Stimulated activated CD4-positive, alpha-beta T cell treated with anti-CD3 and anti-CD28 coated beads, Interleukin-2, amount 100 ng/mL, for 48 hours (primary cell): Measurements from ENCODE around the gene TESK1.
"Not testable (repeated sequence)": the region's sequence is repeated elsewhere in the genome, so short reads cannot be mapped to it uniquely, and the experiment has no call there.

Experiments
- DNase-seq, 2 donors: peaks; one replicate each; pipeline ENCODE4 v3.0.0-alpha.2; 2020

Gene TESK1

GRCh38 chr9:35579659-35580227 lies 25.3 kb upstream of the TESK1 start:
- not testable (repeated sequence) for DNase-seq

GRCh38 chr9:35583521-35583920 lies 21.5 kb upstream of the TESK1 start:
- DNase-seq: not testable (repeated sequence)

- DNase-seq: not testable (repeated sequence)
Measured at GRCh38 chr9:35584681-35585080, 20.4 kb upstream of the TESK1 start.

- DNase-seq: not testable (repeated sequence)
Measured at GRCh38 chr9:35588506-35588905, 16.6 kb upstream of the TESK1 start.

- no peak for DNase-seq
Measured at GRCh38 chr9:35593581-35593980, 11.5 kb upstream of the TESK1 start.

- DNase-seq: no peak
Measured at GRCh38 chr9:35594471-35594870, 10.6 kb upstream of the TESK1 start.

GRCh38 chr9:35596907-35597306 lies 8.2 kb upstream of the TESK1 start:
- not testable (repeated sequence) for DNase-seq

GRCh38 chr9:35598866-35599590 lies 6.0 kb upstream of the TESK1 start:
- DNase-seq: no peak

GRCh38 chr9:35599763-35600604 lies 5.1 kb upstream of the TESK1 start:
- DNase-seq: no peak

- peak in 1 of 2 donors; percentile 23 for DNase-seq
Measured at GRCh38 chr9:35603506-35603985, 1.5 kb upstream of the TESK1 start.

GRCh38 chr9:35603986-35604577 lies 980 bp upstream of the TESK1 start:
- peak; percentile 97 to 98 for DNase-seq

GRCh38 chr9:35605351-35606137 lies 482 bp downstream of the TESK1 start:
- peak in 1 of 2 donors; percentile 21 for DNase-seq

- no peak for DNase-seq
Measured at GRCh38 chr9:35606138-35606504, 1.1 kb downstream of the TESK1 start.

GRCh38 chr9:35606726-35607125 lies 1.7 kb downstream of the TESK1 start:
- DNase-seq: no peak

- DNase-seq: no peak
Measured at GRCh38 chr9:35608221-35608620, 3.2 kb downstream of the TESK1 start.

- DNase-seq: no peak
Measured at GRCh38 chr9:35609001-35609819, 4.1 kb downstream of the TESK1 start.

GRCh38 chr9:35609820-35610163 lies 4.7 kb downstream of the TESK1 start:
- DNase-seq: no peak

- peak; percentile 48 to 56 for DNase-seq
Measured at GRCh38 chr9:35611230-35611797, 6.3 kb downstream of the TESK1 start.

GRCh38 chr9:35612066-35612465 lies 7.0 kb downstream of the TESK1 start:
- DNase-seq: not testable (repeated sequence)

GRCh38 chr9:35612843-35613242 lies 7.8 kb downstream of the TESK1 start:
- no peak for DNase-seq

- no peak for DNase-seq
Measured at GRCh38 chr9:35615981-35616680, 11.1 kb downstream of the TESK1 start.
